IMR-90 (cell line): Measurements from ENCODE around the gene FAT2. TPM values are rescaled to one million over a fixed set of nuclear protein-coding genes. Genes with fewer than 3 reads are reported as not detected.

Experiments used
- ATAC-seq: fragments of 200-7000 bp; cut with Tn5 transposase; 2 replicates; pipeline ENCODE4 v1.9.1; 2020; ENCODE audit warnings: low read depth, mild to moderate bottlenecking, moderate library complexity
- BruUV-seq: library from RNA; stranded (reverse); fragments of 400-500 nt; replicated peaks from 2 replicates; lab custom pipeline; 2021; lab: Mats Ljungman, UMichigan
- CTCF ChIA-PET: fragments of 300-600 bp; formaldehyde crosslinking; extraction: SDS; loops from one replicate; lab custom pipeline; 2021; ENCODE audit warnings: antibody characterized with exemption; lab: Yijun Ruan, JAX
- POLR2A ChIA-PET: fragments of 300-600 bp; sonication (Branson Sonifier 250); formaldehyde crosslinking; loops from one replicate; lab custom pipeline; 2022; ENCODE audit warnings: antibody characterized with exemption; ENCODE audit not compliant: unreplicated experiment; lab: Charles Lee
- DNase-seq: peaks from one replicate; pipeline ENCODE4 v3.0.0; 2013
- H2AFZ ChIP-seq: replicated peaks from 2 replicates; pipeline ENCODE3; 2013; ENCODE audit warnings: low read length, mild to moderate bottlenecking; ENCODE audit not compliant: poor library complexity
- H2AK5ac ChIP-seq: 2 replicates; pipeline ENCODE4 v1.6.1; 2013; ENCODE audit warnings: low read depth, low read length, inconsistent platforms
- H2AK9ac ChIP-seq: replicated peaks from 2 replicates; pipeline ENCODE3; 2013; ENCODE audit warnings: mild to moderate bottlenecking, low read depth, low read length, moderate library complexity; ENCODE audit not compliant: poor library complexity
- H2BK120ac ChIP-seq: 2 replicates; pipeline ENCODE4 v1.6.1; 2013; ENCODE audit warnings: low read depth, low read length, inconsistent platforms
- H2BK15ac ChIP-seq: 3 replicates; pipeline ENCODE4 v1.6.1; 2013; ENCODE audit warnings: low read depth, low read length, inconsistent platforms
- H2BK20ac ChIP-seq: 2 replicates; pipeline ENCODE4 v1.6.1; 2013; ENCODE audit warnings: low read depth, mild to moderate bottlenecking, inconsistent platforms, low read length, moderate library complexity
- H2BK5ac ChIP-seq: 2 replicates; pipeline ENCODE4 v1.6.1; 2013; ENCODE audit warnings: mild to moderate bottlenecking, low read depth, low read length, inconsistent platforms; ENCODE audit not compliant: poor library complexity, severe bottlenecking
- H3K14ac ChIP-seq: replicated peaks from 2 replicates; pipeline ENCODE4 v1.6.1; 2013; ENCODE audit warnings: low read depth, low read length, inconsistent platforms
- H3K18ac ChIP-seq: 2 replicates; pipeline ENCODE4 v1.6.1; 2013; ENCODE audit warnings: low read depth, low read length, control low read depth
- H3K23ac ChIP-seq: 2 replicates; pipeline ENCODE4 v1.6.1; 2013; ENCODE audit warnings: low read depth, low read length, inconsistent platforms
- H3K27ac ChIP-seq: 2 replicates; pipeline ENCODE4 v1.5.1; 2013; ENCODE audit warnings: mild to moderate bottlenecking, control low read depth, low read length; ENCODE audit not compliant: insufficient read depth
- H3K27me3 ChIP-seq: 2 replicates; pipeline ENCODE4 v1.6.1; 2013; ENCODE audit warnings: low read length; ENCODE audit not compliant: control insufficient read depth, insufficient read depth
- H3K36me3 ChIP-seq: 2 replicates; pipeline ENCODE4 v1.6.1; 2013; ENCODE audit warnings: low read length, mixed read lengths; ENCODE audit not compliant: control insufficient read depth, insufficient read depth
- H3K4ac ChIP-seq: 2 replicates; pipeline ENCODE4 v1.6.1; 2013; ENCODE audit warnings: low read depth, low read length, inconsistent platforms
- H3K4me1 ChIP-seq: 2 replicates; pipeline ENCODE4 v1.6.1; 2013; ENCODE audit warnings: low read length, mixed read lengths; ENCODE audit not compliant: control insufficient read depth, insufficient read depth
- H3K4me2 ChIP-seq: 2 replicates; pipeline ENCODE4 v1.6.1; 2013; ENCODE audit warnings: low read depth, mild to moderate bottlenecking, control low read depth, low read length, moderate library complexity
- H3K4me3 ChIP-seq: 2 replicates; pipeline ENCODE4 v1.5.1; 2013; ENCODE audit warnings: low read depth, mild to moderate bottlenecking, control low read depth, low read length, moderate library complexity; ENCODE audit not compliant: insufficient read depth
- H3K56ac ChIP-seq: 2 replicates; pipeline ENCODE4 v1.6.1; 2013; ENCODE audit warnings: low read length, inconsistent platforms; ENCODE audit not compliant: insufficient read depth; ENCODE audit errors: extremely low read depth
- H3K79me1 ChIP-seq, 2 experiments: 2 replicates each; pipeline ENCODE4 v1.6.1; 2013; ENCODE audit warnings: low read length in 2 of 2, inconsistent platforms in 1 of 2, low read depth in 1 of 2
- H3K9ac ChIP-seq: 2 replicates; pipeline ENCODE4 v1.6.1; 2013; ENCODE audit warnings: low read depth, low read length, control low read depth
- H3K9me1 ChIP-seq: 2 replicates; pipeline ENCODE4 v1.6.1; 2013; ENCODE audit warnings: low read length, inconsistent platforms; ENCODE audit not compliant: insufficient read depth
- H3K9me3 ChIP-seq: 2 replicates; pipeline ENCODE4 v1.6.1; 2013; ENCODE audit warnings: low read length; ENCODE audit not compliant: control insufficient read depth, insufficient read depth
- H4K20me1 ChIP-seq: 2 replicates; pipeline ENCODE4 v1.6.1; 2013; ENCODE audit warnings: low read length, inconsistent platforms; ENCODE audit not compliant: insufficient read depth
- H4K5ac ChIP-seq: 2 replicates; pipeline ENCODE4 v1.6.1; 2013; ENCODE audit warnings: mild to moderate bottlenecking, low read depth, low read length, control low read depth
- H4K8ac ChIP-seq, 2 experiments: 2 replicates each; pipeline ENCODE4 v1.6.1; 2013; ENCODE audit warnings: low read depth in 2 of 2, low read length in 2 of 2, control low read depth in 1 of 2, inconsistent platforms in 1 of 2
- H4K91ac ChIP-seq: 2 replicates; pipeline ENCODE4 v1.6.1; 2013; ENCODE audit warnings: low read depth, low read length, inconsistent platforms; ENCODE audit not compliant: insufficient read depth
- RAD21 ChIP-seq: IDR thresholded peaks from 2 replicates; pipeline ENCODE4 v1.6.1; 2012; ENCODE audit warnings: low read length, improper control_type of control experiment
- WGBS, 2 experiments: methylation state at CpG; one replicate each; pipeline versions ENCODE4 v1.1.5 to v1.1.7; 2013; ENCODE audit warnings: missing lambda C conversion rate in 2 of 2; ENCODE audit not compliant: insufficient read length in 1 of 2; ENCODE audit errors: extremely low coverage in 2 of 2; 5-methylcytosine and 5-hydroxymethylcytosine counted together
- dilution Hi-C: fragments of 300-500 bp; cut with HindIII; formaldehyde crosslinking; loops from one replicate; pipeline ENCODE4 v1.14.3; 2018; ENCODE audit warnings: low sequenced_read_pairs; ENCODE audit not compliant: unreplicated experiment
- in situ Hi-C: fragments of 300-500 bp; cut with MboI; formaldehyde crosslinking; loops from 3 replicates; pipeline ENCODE4 v1.14.3; 2019; ENCODE audit warnings: low sequenced_read_pairs, inconsistent platforms, mixed read lengths
- intact Hi-C: fragments of 100-400 bp; cut with micrococcal nuclease; formaldehyde crosslinking; loops from 2 replicates; pipeline ENCODE4 v1.10.0; 2022
- polyA plus RNA-seq, 3 experiments: library from polyadenylated mRNA; depleted of rRNA; stranded (reverse); fragments of >200 nt; gene quantifications; 2 replicates each; pipeline ENCODE4 v1.2.3, GENCODE V29; 2012; ENCODE audit warnings: low replicate concordance in 1 of 3
- total RNA-seq: library from RNA; depleted of rRNA; stranded (reverse); fragments of >200 nt; gene quantifications from 2 replicates; pipeline ENCODE4 v1.2.3, GENCODE V29; 2012

Gene FAT2
- total and polyA plus RNA-seq, 2 of the 4 experiments (the other 2 are of a cell fraction) = under 0.01 to 0.03 TPM

DNA sequence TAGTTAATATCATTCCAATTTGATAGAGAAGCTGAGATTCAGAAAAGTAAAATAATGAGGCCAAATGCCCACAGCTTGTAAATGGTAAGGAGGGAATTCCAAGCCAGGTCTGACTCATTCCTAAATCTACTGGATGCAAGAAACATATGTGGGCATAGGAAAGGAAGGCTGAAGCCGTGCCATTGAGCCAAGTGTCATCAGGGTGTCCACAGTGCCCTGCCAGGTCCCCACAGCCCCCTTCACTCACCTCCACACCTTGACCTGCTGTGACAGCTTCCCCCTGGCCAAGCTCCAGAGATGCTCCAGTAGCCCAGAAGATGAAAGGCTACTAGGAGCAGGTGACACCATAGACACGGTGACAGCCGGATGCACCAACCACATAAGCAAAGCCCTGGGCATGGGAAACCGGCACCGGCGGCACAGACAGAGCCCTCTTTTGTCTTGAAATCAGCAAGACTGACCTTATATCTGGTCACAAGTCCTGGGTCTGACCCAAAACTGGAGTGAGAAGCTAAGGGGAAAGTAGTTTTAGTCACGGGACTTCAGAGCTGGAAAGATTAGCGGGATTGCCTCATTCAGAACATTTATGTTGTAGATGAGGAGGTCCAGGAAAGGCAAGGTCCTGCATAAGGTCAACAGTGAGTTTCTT, 20.1 kb upstream of the FAT2 start:
- 70% methylated on average over 7 of the region's 8 CpGs; no CpG with 5 or more reads in 1 of the 2 experiments for WGBS, 2 experiments
- ATAC-seq = no peak
- in situ Hi-C loops = no loop called here
- DNase-seq = no peak
- H3K36me3 ChIP-seq = no peaks in the 10 kb centered on the region
- no peak overlapping the region for H2BK120ac ChIP-seq
- no peak overlapping the region for H3K14ac ChIP-seq
- no peak overlapping the region for H3K4ac ChIP-seq
- no peak for TF ChIP-seq RAD21
- no peak overlapping the region for H2BK15ac ChIP-seq
- H3K18ac ChIP-seq = no peak overlapping the region
- H3K4me1 ChIP-seq = no peaks in the 10 kb centered on the region
- H4K8ac ChIP-seq = no peak overlapping the region
- no peak overlapping the region for H2AK9ac ChIP-seq
- no peaks in the 10 kb centered on the region for H3K9me3 ChIP-seq
- H2AFZ ChIP-seq = no peak overlapping the region
- no peak overlapping the region for H3K4me2 ChIP-seq
- H4K91ac ChIP-seq = no peak overlapping the region
- peaks cover 2% of the 10 kb centered on the region for H3K27me3 ChIP-seq
- H4K20me1 ChIP-seq = no peaks in the 10 kb centered on the region
- H2BK5ac ChIP-seq = no peak overlapping the region
- CTCF ChIA-PET = no interaction called here
- BruUV-seq = no TSS peak
- intact Hi-C loops = no loop called here
- no peaks in the 10 kb centered on the region for H3K9me1 ChIP-seq
- dilution Hi-C loops = no loop called here
- H2BK20ac ChIP-seq = no peak overlapping the region
- no peak overlapping the region for H3K23ac ChIP-seq
- no peak overlapping the region for H4K5ac ChIP-seq
- H3K79me1 ChIP-seq = no peaks in the 10 kb centered on the region
- H3K9ac ChIP-seq = no peak overlapping the region
- no peak overlapping the region for H2AK5ac ChIP-seq
- POLR2A ChIA-PET = no interaction called here
- no peak overlapping the region for H3K4me3 ChIP-seq
- H3K56ac ChIP-seq = no peak overlapping the region
- H3K27ac ChIP-seq = no peak overlapping the region
